Tibial nerve (tissue), 4 donors: Measurements from ENCODE around the gene VCAN.

ENCODE experiments used
- EP300 ChIP-seq, 2 donors: sonication (generic); formaldehyde crosslinking; IDR thresholded peaks; one replicate each; pipeline ENCODE4 v1.6.1; 2017; ENCODE audit warnings: antibody characterized with exemption in 2 of 2, mild to moderate bottlenecking in 1 of 2
- POLR2A ChIP-seq, 2 donors: fragments of 450-650 bp; IDR thresholded peaks; one replicate each; pipeline ENCODE4 v1.6.1; 2017; ENCODE audit warnings: antibody characterized with exemption in 2 of 2, mild to moderate bottlenecking in 2 of 2, moderate library complexity in 2 of 2
- TF ChIP-seq, protein P1 (sequence below), 5 experiments: fragments of 200-600 bp in 3 of 5; fragments of 450-650 bp in 2 of 5; sonication (generic) in 3 of 5; IDR thresholded peaks; one replicate each; pipeline ENCODE4 v1.5.1; 2016 to 2019; ENCODE audit warnings: antibody characterized with exemption in 5 of 5, mild to moderate bottlenecking in 3 of 5, moderate library complexity in 2 of 5

DNA sequence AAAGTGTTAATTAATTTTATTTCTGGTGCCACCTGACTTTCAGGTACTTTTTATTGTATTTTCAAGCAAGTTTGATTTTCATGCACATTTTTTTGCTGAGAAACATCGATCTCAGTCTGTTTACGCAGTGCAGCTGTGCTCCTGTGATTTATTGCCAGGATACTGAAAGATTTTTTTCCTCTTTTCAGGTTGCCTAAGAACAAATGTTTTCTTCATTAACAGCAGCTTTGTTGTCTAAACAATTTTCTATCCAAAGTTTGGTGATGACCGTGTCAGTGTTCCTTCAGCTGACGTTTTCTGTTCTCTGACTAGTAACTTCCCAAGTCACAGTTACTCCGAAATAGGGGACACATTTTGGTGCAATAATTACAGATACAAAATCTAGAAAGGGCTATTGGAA lies 78.1 kb downstream of the VCAN start:
- TF ChIP-seq, protein P1, sequence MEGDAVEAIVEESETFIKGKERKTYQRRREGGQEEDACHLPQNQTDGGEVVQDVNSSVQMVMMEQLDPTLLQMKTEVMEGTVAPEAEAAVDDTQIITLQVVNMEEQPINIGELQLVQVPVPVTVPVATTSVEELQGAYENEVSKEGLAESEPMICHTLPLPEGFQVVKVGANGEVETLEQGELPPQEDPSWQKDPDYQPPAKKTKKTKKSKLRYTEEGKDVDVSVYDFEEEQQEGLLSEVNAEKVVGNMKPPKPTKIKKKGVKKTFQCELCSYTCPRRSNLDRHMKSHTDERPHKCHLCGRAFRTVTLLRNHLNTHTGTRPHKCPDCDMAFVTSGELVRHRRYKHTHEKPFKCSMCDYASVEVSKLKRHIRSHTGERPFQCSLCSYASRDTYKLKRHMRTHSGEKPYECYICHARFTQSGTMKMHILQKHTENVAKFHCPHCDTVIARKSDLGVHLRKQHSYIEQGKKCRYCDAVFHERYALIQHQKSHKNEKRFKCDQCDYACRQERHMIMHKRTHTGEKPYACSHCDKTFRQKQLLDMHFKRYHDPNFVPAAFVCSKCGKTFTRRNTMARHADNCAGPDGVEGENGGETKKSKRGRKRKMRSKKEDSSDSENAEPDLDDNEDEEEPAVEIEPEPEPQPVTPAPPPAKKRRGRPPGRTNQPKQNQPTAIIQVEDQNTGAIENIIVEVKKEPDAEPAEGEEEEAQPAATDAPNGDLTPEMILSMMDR (IDR thresholded peaks at IDR 0.05), result no peak
- TF ChIP-seq POLR2A (IDR thresholded peaks at IDR 0.05) (no peak), EP300 (IDR thresholded peaks at IDR 0.05) (no peak)
